Measurements from ENCODE around the gene ATP6V1G1.
A peak's percentile ranks its signal among the peaks of the same experiment; 100 is the strongest.
"Not testable (repeated sequence)": the region's sequence is repeated elsewhere in the genome, so short reads cannot be mapped to it uniquely, and the experiment has no call there.

ATP6V1G1 gene

DNA sequence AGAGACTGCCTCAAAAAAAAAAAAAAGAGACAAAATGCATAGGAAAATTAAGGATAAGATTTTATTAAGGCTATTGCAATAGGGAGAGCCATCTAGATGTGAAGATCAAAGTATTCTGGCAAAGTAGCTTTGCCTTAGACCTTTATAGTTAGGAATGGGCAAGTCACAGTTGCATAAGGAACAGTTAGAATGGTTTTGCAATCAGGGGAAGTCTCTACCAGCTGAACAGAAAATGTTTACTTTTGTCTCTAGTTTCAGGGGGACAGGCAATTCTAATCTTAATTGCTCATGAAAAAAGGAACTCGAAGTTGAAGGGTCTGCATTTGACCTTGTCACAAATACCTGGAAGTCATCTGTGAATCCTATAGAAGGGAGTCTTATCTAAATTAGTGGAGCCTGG, 13.1 kb upstream of the ATP6V1G1 start:
- H3K4me3 ChIP-seq (ENCODE audit: low read depth, low read length) = no peak overlapping the region
- DNase-seq (ENCODE audit: low read depth) = no peak

DNA sequence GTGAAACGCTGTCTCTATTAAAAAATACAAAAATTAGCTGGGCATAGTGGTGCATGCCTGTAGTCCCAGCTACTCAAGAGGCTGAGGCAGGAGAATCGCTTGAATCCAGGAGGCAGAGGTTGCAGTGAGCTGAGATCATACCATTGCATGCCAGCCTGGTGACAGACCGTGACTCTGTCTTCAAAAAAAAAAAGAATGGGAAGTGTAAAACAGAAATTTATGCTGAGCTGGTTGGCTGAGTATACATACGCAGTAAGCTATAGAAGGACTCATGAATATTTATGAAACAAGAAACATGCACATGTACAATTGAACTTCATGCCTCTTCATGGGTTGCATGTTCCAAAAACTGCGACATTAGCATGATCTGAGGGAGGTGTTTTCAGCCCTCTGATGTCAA, 10.8 kb upstream of the ATP6V1G1 start:
- H3K4me3 ChIP-seq (ENCODE audit: low read depth, low read length); DNase-seq (ENCODE audit: low read depth): not testable (repeated sequence)

DNA sequence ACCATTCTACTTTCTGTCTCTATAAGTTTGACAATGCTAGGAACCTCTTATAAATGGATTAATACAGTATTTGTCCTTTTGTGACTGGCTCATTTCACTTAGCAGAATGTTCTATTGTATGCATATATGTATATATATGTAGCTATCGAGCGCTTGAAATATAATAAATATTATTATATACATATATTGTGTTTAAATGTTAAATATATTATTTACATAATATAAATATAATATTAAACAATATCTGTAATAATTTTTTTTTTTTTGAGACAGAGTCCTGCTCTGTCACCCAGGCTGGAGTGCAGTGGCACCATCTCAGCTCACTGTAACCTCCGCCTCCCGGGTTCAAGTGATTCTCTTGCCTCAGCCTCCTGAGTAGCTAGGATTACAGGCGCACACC, 9.4 kb upstream of the ATP6V1G1 start:
- DNase-seq (ENCODE audit: low read depth); H3K4me3 ChIP-seq (ENCODE audit: low read depth, low read length): not testable (repeated sequence)

DNA sequence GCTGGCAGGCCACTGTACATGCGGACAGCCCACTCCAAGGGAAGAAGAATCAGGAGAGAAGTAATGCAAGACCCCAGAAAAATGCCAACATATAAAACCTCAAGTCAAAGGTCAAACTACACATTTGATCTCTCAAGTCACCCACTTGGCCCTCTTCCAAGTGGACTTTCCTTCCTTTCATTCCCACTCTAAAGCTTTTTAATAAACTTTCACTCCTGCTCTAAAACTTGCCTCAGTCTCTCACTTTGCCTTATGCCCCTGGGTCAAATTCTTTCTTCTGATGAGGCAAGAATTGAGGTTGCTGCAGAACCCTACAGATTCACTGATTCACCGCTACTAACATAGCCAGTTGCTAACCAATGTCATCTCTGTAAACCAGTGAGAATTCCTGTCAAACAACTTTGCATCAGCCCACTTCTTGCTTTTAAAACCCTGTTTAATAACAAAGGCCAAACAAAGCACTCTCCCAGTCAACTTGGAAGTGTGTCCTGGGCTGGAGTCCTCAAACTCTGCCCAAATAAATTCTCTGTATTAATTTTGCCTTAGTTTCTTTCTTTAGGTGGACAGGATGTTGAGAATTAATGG, 6.9 kb upstream of the ATP6V1G1 start:
- H3K4me3 ChIP-seq (ENCODE audit: low read depth, low read length) = no peak overlapping the region
- no peak for DNase-seq (ENCODE audit: low read depth)

DNA sequence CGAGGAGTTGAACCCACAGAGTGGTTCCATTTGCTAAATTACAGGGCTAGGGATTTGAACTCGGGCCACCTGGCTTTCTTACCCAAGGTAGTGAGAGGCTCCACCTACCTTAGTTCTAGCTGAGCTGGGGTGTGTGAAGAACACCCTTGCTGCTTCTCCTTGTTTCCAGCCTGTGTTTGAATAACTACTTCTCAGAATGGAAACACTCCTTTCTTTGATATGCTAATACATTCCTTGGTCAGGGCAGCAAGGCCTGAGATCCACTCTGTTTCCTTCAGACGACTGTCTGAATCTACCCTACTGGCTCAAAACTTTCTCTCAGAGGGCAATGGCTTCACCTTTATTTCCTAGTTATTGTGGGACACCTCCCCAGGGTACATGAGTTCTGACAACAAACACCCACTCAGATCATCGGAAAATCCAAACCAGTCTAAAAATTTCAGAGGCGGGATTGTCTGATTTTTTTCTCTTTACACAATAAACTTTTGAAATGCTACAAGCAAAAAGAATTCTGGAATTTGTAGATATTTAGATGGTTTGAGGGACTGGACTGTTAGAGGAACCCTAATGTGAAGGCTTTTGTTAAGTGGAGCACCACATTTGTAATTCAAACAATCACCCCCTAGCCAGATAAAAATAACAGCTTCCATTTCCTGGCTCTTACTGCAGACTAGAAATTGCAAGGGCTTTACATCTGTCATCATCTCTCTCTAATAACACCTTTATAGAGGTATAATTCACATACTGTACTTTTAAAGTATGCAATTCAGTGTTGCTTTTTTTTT, 4.0 kb upstream of the ATP6V1G1 start:
- H3K4me3 ChIP-seq (ENCODE audit: low read depth, low read length) = no peak overlapping the region
- no peak for DNase-seq (ENCODE audit: low read depth)

DNA sequence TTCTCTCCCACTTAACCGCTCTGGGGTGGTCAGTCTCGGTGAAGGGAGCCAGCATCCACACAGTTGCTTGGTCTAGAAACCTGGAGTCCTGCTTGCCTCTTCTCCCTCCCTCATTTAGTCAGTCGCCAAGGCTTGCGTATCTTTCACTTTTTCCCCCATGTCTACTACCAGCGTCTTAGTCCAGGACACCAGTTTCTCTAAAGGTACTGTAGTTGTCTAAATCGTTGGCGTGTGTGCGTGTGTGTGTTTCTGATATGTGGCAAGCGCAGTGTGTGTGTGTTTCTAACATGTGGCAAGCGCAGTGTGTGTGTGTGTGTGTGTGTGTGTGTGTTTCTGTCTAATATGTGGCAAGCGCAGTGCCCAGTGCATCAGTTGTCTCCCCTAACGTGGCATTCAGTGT, 641 bp downstream of the ATP6V1G1 start:
- DNase-seq (ENCODE audit: low read depth) = no peak

DNA sequence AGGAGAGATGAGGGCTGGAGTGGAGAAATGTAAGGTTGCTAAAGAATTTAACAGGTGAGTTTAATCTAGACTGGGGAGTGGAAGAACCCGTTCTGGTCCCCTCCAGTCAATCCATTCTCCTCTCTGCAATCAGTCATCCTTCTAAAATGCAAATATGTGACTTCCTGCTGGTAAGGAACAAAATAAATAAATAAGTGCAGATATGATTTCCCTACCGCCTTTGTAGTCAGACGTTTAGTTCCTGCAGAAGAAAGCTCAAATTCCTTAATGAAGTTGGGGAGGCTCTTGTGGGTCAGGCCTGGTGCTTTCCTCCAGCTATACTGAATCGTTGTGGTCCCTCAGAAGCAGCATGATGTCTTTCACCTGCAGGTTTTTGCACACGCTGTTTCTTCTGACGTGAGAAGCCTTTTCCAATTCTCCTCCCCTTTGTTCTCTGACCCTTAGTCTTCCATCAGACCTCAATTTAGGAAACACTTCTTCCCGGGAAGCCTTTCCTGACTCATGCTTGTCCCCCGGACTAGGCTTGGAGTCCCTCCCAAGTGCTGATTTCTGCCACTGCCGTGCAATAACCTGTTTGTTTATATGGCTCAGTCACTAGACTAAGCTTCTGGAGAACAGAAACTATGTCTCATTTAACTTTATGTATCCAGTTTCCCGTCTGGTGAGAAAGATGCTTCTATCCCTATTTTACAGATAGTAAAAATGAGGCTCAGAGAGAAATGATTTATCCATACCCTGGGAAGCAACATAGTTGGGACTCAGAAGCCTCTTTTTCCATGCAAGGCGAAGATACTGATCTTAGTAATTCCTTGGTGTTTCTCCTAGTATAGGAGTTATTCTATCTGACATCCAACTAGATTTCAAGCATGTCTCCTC, 1.3 kb downstream of the ATP6V1G1 start:
- no peak for DNase-seq (ENCODE audit: low read depth)
- H3K4me3 ChIP-seq (ENCODE audit: low read depth, low read length) = peak overlapping the region; percentile 98

More for the DNA sequence above, 641 bp downstream of the ATP6V1G1 start:
- H3K4me3 ChIP-seq (ENCODE audit: low read depth, low read length) = peak overlapping the region; percentile 98

DNA sequence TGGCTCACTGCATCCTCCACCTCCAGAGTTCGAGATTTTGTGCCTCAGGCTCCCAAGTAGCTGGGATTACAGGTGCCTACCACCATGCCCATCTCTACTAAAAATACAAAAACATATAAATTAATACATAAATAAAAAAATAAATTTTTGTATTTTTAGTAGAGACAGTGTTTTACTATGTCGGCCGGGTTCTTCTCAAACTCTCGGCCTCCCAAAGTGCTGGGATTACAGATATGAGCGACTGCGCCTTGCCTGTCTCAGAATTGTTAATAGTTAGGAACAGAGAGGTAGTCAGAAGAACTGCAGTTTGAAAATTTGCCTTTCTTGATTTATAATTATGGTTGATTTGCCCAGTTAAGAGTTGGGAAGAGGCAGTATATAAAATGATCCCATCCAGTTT, 2.8 kb downstream of the ATP6V1G1 start:
- H3K4me3 ChIP-seq (ENCODE audit: low read depth, low read length) = no peak overlapping the region
- no peak for DNase-seq (ENCODE audit: low read depth)

DNA sequence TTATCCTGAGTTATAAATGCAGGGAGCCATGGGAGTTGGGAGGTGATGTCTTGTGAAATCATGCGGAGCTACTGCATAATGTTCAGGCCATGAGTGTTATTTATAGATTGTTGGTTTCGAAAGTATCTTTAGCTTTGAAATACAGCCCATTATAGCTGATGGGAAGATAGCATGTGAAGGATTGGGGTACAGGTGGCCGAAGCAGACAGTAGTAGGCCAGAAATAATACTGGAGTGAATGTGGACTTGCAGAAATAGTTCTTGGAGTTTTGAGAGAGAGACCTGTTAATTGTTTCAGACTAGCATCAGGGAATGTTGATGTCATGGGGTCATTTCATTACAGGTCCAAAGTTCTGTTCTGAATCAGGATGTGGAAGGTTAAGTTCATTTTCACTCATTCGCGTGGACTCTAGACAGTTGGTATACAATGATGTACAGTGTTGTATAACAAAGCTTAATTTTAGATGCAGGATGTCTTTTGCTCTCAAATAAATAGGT, 3.8 kb downstream of the ATP6V1G1 start:
- no peak overlapping the region for H3K4me3 ChIP-seq (ENCODE audit: low read depth, low read length)
- DNase-seq (ENCODE audit: low read depth) = peak; percentile 28

DNA sequence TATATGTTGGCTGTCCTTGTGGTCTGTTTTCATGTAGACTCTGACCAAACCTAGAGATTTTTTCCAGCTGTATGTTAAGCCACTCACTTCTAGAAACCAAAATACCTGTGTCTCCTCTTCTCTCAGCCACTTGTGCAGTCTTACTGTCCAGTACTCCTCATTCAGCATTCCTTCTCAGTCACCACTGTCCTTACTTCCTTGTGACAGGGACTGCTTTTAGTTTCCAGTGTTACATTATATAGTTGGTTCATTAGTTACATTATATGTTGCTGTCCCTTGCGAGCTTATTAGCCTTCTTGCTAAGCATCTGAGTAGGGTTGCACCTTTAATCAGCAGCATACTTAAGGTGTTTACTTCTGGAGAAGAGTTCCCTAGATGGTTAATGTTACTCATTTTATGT, 4.3 kb downstream of the ATP6V1G1 start:
- no peak for DNase-seq (ENCODE audit: low read depth)
- H3K4me3 ChIP-seq (ENCODE audit: low read depth, low read length) = no peak overlapping the region

DNA sequence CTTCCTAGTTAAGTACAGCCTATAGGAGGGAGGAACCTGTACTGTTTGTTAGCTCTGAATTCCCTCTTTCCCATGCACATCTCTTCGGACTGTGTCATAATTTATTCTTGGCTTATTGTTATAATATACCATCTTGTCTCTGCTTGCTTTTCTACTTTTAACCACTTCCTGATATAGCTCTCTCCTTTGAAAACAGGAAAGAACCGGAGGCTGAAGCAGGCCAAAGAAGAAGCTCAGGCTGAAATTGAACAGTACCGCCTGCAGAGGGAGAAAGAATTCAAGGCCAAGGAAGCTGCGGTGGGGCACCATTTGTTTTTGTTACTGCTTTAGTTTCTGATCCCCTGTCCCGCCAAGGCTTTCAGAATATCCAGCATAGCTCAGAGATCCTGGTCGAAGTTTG, 4.8 kb downstream of the ATP6V1G1 start:
- H3K4me3 ChIP-seq (ENCODE audit: low read depth, low read length) = no peak overlapping the region
- no peak for DNase-seq (ENCODE audit: low read depth)

DNA sequence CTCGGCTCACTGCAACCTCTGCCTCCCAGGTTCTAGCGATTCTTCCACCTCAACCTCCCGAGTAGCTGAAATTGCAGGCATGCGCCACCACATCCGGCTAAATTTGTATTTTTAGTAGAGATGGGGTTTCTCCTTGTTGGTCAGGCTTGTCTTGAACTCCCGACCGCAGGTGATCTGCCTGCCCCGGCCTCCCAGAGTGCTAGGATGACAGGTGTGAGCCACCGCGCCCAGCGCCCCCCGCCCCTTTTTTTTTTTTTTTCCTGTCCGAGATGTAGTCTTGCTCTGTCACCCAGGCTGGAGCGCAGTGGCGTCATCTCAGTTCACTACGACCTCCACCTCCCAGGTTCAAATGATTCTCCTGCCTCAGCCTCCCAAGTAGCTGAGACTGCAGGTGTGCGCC, 6.6 kb downstream of the ATP6V1G1 start:
- DNase-seq (ENCODE audit: low read depth) = no peak
- H3K4me3 ChIP-seq (ENCODE audit: low read depth, low read length) = no peak overlapping the region

DNA sequence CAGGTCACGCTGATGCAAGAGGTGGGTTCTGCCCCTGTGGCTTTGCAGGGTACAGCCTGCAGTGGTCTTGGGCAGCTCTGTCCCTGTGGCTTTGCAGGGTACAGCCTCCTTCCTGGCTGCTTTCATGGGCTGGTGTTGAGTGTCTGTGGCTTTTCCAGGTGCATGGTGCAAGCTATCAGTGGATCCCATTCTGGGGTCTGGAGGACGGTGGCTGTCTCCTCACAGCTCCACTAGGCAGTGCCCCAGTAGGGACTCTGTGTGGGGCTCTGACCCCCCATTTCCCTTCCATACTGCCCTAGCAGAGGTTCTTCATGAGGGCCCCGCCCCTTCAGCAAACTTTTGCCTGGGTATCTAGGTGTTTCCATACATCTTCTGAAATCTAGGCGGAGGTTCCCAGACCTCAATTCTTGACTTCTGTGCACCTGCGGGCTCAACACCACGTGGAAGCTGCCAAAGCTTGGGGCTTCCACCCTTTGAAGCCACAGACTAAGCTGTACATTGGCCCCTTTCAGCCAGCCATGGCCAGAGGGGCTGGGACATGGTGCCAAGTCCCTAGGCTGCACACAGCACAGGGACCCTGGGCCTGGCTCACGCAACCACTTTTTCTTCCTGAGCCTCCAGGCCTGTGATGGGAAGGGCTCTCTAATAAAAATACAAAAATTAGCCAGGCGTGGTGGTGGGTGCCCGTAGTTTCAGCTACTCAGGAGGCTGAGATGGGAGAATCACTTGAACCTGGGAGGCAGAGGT, 13.1 kb downstream of the ATP6V1G1 start:
- not testable (repeated sequence) for DNase-seq (ENCODE audit: low read depth); H3K4me3 ChIP-seq (ENCODE audit: low read depth, low read length)

DNA sequence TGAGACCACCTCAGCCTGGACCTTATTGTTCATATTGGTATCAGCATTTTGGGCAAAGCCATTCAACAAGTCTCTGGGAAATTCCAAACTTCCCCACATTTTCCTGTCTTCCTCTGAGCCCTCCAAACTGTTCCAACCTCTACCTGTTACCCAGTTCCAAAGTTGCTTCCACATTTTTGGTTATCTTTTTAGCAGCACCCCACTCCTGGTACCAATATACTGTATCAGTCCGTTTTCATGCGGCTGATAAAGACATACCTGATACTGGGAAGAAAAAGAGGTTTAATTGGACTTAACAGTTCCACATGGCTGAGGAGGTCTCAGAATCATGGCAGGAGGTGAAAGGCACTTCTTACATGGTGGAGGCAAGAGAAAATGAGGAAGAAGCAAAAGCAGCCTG, 14.2 kb downstream of the ATP6V1G1 start:
- not testable (repeated sequence) for H3K4me3 ChIP-seq (ENCODE audit: low read depth, low read length); DNase-seq (ENCODE audit: low read depth)

DNA sequence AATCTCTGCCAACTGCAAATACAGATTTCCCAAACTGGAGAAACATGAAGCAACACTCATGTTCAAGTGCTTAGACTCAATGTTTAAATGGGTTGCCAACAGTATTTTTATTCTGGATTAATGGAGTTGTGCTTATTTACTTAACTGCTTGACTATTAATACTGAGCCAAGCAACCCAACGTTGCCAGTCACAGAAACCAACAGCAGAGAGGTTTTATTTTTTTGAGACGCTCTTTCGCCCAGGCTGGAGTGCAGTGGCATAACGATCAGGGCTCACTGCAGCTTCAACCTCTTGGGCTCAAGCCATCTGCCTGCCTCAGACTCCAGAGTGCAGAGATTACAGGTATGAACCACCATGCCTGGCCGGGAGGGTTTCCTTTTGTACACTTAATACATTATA, 15.1 kb downstream of the ATP6V1G1 start:
- no peak for DNase-seq (ENCODE audit: low read depth)
- no peak overlapping the region for H3K4me3 ChIP-seq (ENCODE audit: low read depth, low read length)

DNA sequence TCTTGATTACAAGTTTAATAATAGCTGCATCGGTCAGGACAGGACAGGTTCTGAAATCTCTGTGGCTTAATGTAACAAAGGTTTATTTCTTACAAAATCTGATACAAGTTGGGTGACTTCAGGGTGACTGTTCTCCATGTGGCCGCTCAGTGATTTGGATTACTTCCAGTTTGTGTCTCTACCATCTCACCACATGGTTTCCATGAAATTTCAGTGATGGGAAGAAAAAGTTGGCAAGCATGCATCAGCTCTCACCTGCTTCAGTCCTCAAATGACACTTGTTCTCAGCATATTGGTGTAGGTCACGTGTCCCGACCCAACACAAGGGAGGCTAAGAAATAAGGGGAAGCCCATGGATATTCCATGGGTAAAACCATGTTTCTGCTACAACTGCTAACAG, 15.7 kb downstream of the ATP6V1G1 start:
- DNase-seq (ENCODE audit: low read depth) = no peak
- no peak overlapping the region for H3K4me3 ChIP-seq (ENCODE audit: low read depth, low read length)

DNA sequence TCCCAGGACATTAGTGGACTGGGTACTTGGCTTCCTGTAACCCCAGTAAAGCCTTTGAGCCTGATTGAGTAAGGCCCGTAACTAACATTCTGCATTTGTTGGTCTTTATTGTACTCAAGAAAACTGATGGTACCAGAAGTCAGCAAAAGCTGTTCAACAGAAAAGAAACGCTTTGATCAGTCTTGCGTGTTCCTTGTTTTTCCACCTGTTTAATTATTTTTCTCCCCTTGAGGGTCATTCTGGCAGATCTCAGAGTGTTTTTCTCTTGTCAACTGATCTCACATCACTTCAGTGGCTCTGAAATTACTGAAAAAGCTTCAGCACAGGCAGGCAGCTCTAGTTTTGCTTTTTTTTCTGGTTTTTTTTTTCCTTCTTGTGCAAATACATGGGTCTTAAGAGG, 17.4 kb downstream of the ATP6V1G1 start:
- H3K4me3 ChIP-seq (ENCODE audit: low read depth, low read length) = no peak overlapping the region
- no peak for DNase-seq (ENCODE audit: low read depth)

DNA sequence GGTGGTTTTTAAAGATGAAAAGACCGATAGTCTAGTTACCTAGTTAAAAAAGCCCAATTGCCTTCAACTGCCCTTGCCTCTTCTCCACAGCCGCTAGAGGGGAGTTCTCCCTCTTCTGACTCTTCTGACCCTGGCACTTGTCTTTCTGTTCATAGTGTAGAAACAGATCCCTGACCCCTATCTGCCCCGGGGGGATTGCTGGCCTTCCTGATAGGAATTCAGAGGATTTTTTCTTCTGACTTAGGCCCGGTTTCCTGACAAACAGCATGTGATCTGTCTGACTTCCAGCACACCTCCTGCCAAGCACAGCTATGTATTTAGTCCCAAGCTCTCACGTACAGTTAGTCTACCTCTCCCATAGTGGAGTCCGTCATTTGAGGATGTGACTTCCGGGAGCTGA, 18.5 kb downstream of the ATP6V1G1 start:
- DNase-seq (ENCODE audit: low read depth) = no peak
- no peak overlapping the region for H3K4me3 ChIP-seq (ENCODE audit: low read depth, low read length)

DNA sequence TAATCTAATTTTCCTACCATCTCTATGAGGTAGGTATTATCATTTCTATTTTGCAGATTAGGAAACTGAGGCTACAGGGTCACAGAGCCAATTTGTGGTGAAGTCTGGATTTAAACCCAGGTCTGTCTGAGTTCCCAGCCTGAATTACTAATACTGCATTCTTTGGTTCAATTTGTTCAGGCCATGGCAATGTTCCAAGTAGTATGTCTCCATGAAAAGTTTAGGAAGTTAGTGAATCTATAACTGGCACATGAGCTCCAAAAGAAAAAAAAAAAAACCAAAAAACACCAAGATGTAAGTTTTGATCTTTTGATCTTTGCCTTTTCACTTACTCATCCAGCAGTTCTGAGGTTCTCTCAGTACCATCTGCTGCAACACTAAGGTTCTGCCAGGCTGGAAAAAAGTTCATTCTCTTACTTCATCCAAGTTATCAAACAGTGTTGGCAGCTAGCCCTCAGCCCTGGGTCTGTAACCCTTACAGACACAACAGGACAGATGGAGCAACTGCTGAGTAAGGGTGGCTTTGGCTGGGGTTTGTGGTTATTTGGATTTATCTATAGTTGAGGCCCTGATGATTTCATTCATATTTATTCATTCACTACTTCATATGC, 19.1 kb downstream of the ATP6V1G1 start:
- no peak overlapping the region for H3K4me3 ChIP-seq (ENCODE audit: low read depth, low read length)
- peak; percentile 88 for DNase-seq (ENCODE audit: low read depth)

Data from skeletal muscle cell (primary cell).